ENCODE results near the gene NNT. TPM values are rescaled to one million over a fixed set of nuclear protein-coding genes. Genes with fewer than 3 reads are reported as not detected.
"Not testable (repeated sequence)": the region's sequence is repeated elsewhere in the genome, so short reads cannot be mapped to it uniquely, and the experiment has no call there.

NNT gene
- total RNA-seq, 1 donor from 2014 or later: 40.3 TPM

DNA sequence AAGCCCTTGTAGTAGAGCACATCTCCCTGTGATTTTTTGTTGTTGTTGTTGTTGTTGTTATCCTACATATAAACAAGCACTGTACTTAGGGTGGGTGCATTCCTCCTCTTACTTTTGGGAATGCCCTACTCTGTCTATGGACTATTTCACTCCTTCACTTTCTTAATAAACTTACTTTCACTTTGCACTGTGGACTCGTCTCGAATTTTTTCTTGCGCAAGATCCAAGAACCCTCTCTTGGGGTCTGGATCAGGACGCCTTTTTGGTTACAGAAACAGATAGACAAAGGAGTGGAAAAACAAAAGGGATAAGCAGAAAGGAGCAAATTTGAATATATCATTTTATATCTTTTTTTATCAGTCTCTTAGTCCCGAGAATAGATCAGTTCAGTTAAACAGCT, 31.7 kb upstream of the NNT start:
- H3K27ac ChIP-seq: peak overlapping the region; percentile 15
- TF ChIP-seq, protein P1, sequence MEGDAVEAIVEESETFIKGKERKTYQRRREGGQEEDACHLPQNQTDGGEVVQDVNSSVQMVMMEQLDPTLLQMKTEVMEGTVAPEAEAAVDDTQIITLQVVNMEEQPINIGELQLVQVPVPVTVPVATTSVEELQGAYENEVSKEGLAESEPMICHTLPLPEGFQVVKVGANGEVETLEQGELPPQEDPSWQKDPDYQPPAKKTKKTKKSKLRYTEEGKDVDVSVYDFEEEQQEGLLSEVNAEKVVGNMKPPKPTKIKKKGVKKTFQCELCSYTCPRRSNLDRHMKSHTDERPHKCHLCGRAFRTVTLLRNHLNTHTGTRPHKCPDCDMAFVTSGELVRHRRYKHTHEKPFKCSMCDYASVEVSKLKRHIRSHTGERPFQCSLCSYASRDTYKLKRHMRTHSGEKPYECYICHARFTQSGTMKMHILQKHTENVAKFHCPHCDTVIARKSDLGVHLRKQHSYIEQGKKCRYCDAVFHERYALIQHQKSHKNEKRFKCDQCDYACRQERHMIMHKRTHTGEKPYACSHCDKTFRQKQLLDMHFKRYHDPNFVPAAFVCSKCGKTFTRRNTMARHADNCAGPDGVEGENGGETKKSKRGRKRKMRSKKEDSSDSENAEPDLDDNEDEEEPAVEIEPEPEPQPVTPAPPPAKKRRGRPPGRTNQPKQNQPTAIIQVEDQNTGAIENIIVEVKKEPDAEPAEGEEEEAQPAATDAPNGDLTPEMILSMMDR (IDR thresholded peaks at IDR 0.05): no peak
- no peak for TF ChIP-seq POLR2A (IDR thresholded peaks at IDR 0.05)
- no peak for TF ChIP-seq POLR2AphosphoS5 (IDR thresholded peaks at IDR 0.05; ENCODE audit: insufficient read depth in 1 of 2, low read depth in 1 of 2)
- no peaks in the 10 kb centered on the region for H3K9me3 ChIP-seq
- H3K27me3 ChIP-seq: no peaks in the 10 kb centered on the region
- H3K36me3 ChIP-seq: no peaks in the 10 kb centered on the region
- no peak for DNase-seq (ENCODE audit: extremely low spot score in 2 of 2)
- peaks cover 13% of the 10 kb centered on the region for H3K4me1 ChIP-seq
- intact Hi-C loops (cut with DNase I): no loop called here
- no peak overlapping the region for H3K4me3 ChIP-seq

DNA sequence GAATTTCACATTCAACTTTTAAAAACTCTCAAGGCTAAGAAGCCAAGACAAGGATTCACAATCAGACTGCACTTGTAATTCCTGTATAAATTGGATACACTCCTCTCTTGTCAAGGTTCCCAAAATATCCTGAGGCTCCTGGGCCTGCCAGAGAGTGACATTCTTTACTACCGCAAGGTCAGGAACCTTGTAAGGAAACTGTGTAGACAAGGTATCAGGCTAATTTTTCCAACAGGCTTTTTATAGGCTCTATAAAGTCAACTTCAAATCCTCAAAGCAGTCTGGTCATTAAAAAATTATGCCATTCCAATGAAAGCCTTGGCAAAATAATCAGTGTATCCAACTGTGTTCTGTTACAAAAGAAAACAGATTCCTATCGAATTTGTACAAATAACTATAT, 30.6 kb upstream of the NNT start:
- intact Hi-C loops (cut with DNase I): no loop called here

DNA sequence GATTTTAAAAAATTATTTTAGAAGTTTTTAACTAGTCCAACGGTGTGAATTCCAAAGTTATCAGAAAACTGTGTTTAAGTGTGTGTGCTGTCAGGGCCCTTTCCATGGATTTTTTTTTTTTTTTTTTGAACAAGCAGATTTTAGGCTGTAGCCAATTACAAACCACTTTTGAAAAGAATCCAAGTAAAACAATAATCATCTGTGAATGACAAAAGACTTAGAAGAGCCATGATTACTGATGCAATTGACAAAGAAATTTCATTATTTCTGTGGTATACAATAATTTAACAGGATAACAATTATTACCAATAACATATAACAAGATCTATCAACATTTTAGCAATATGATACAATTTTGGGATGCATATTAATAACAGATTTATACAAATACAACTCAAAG, 29.9 kb upstream of the NNT start:
- Histone ChIP-seq H3K4me1 (peaks cover 13% of the 10 kb centered on the region), H3K36me3 (no peaks in the 10 kb centered on the region), H3K27ac (no peak overlapping the region), H3K27me3 (no peaks in the 10 kb centered on the region), H3K9me3 (no peaks in the 10 kb centered on the region), H3K4me3 (no peak overlapping the region)
- intact Hi-C loops (cut with DNase I): no loop called here
- DNase-seq (ENCODE audit: extremely low spot score in 2 of 2): no peak
- TF ChIP-seq POLR2AphosphoS5 (IDR thresholded peaks at IDR 0.05; ENCODE audit: insufficient read depth in 1 of 2, low read depth in 1 of 2): no peak
- TF ChIP-seq POLR2A (IDR thresholded peaks at IDR 0.05): no peak
- TF ChIP-seq, protein P1 (IDR thresholded peaks at IDR 0.05): no peak

More for the DNA sequence above, 30.6 kb upstream of the NNT start:
- Histone ChIP-seq H3K9me3 (no peaks in the 10 kb centered on the region), H3K4me3 (no peak overlapping the region), H3K27me3 (no peaks in the 10 kb centered on the region), H3K27ac (no peak overlapping the region), H3K4me1 (peaks cover 13% of the 10 kb centered on the region), H3K36me3 (no peaks in the 10 kb centered on the region)
- TF ChIP-seq, protein P1 (IDR thresholded peaks at IDR 0.05): no peak
- TF ChIP-seq POLR2AphosphoS5 (IDR thresholded peaks at IDR 0.05; ENCODE audit: insufficient read depth in 1 of 2, low read depth in 1 of 2) (no peak), POLR2A (IDR thresholded peaks at IDR 0.05) (no peak)
- DNase-seq (ENCODE audit: extremely low spot score in 2 of 2): no peak

DNA sequence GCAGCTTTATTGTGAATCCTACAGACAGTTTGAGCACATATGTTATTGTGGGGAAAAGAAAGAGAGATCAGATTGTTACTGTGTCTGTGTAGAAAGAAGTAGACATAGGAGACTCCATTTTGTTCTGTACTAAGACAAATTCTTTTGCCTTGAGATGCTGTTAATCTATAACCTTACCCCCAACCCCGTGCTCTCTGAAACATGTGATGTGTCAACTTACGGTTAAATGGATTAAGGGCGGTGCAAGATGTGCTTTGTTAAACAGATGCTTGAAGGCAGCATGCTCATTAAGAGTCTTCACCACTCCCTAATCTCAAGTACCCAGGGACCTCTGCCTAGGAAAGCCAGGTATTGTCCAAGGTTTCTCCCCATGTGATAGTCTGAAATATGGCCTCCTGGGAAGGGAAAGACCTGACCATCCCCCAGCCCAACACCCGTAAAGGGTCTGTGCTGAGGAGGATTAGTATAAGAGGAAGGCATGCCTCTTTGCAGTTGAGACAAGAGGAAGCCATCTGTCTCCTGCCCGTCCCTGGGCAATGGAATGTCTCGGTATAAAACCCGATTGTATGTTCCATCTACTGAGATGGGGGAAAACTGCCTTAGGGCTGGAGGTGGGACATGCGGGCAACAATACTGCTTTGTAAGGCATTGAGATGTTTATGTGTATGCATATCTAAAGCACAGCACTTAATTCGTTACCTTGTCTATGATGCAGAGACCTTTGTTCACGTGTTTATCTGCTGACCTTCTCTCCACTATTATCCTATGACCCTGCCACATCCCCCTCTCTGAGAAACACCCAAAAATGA, 22.4 kb upstream of the NNT start:
- H3K4me3 ChIP-seq; H3K9me3 ChIP-seq; intact Hi-C loops (cut with DNase I); H3K36me3 ChIP-seq; H3K27me3 ChIP-seq; DNase-seq (ENCODE audit: extremely low spot score in 2 of 2); H3K4me1 ChIP-seq; H3K27ac ChIP-seq: not testable (repeated sequence)

DNA sequence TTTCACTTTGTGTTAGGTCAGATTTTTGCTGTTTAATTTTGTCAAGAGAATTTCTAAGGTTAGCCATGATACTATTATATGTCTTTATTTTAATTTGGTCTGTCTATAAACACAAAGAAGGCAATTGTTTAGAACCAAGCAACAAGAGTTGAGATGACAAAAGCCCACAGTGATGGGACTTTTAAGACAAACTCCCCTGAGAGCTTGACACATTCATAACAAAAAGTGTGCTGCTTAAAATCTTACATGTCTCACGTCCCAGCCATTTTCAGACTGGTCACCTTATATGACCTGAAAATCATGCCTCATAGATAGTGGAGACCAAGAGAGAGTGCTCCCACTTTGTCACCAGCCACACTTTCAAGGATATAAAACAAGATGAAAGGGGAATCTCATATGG, 21.6 kb upstream of the NNT start:
- no peak for DNase-seq (ENCODE audit: extremely low spot score in 2 of 2)
- Histone ChIP-seq H3K36me3 (no peaks in the 10 kb centered on the region), H3K27ac (no peak overlapping the region), H3K9me3 (no peaks in the 10 kb centered on the region), H3K4me1 (no peaks in the 10 kb centered on the region), H3K27me3 (no peaks in the 10 kb centered on the region), H3K4me3 (no peak overlapping the region)
- TF ChIP-seq, protein P1 (IDR thresholded peaks at IDR 0.05): no peak
- TF ChIP-seq POLR2AphosphoS5 (IDR thresholded peaks at IDR 0.05; ENCODE audit: insufficient read depth in 1 of 2, low read depth in 1 of 2): no peak
- TF ChIP-seq POLR2A (IDR thresholded peaks at IDR 0.05): no peak
- intact Hi-C loops (cut with DNase I): no loop called here
